ENCODE results near the gene GSN.
A peak's percentile ranks its signal among the peaks of the same experiment; 100 is the strongest.

Gene GSN

GRCh38 chr9:121246821-121247561, 21.0 kb upstream of the GSN start:
- no peak for DNase-seq

GRCh38 chr9:121249563-121249962, 18.4 kb upstream of the GSN start:
- DNase-seq: no peak

- no peak for DNase-seq
Measured at GRCh38 chr9:121252104-121252851, 15.7 kb upstream of the GSN start.

- no peak for DNase-seq
Measured at GRCh38 chr9:121253162-121253561, 14.8 kb upstream of the GSN start.

DNA sequence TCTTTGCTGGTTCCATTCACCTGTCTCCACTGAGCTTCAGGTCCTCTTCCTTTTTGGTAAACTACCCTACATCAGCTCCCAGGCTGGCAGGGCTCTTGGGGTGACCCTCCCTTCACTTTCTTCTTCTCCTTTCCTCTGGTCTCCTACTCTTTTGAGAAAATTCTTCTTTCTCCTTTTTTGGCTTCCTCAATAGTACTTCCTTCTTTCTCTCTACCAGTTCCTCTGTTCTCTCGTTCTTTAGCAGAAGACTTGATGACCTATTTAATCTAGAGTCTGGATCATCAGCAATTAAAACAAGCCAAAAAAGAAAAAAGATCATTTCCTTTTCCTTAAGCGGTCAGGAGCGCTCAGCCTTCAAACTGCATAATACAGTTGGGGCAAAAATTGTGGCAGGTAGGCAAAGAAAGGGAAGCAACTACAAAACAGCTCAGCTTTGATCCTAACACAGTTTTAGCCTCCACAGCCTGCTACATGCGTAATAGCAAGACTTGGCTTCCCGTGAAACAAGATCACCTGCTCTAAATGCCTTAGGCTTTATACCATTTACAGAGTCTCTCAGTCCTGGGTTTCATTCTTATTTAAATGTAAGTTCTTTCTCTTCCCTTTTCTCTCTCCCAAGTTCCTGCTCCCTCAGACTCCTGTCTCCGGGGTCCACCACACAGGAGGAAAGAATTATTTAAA, 14.0 kb upstream of the GSN start:
- DNase-seq: no peak

- DNase-seq: no peak
Measured at GRCh38 chr9:121259498-121259897, 8.5 kb upstream of the GSN start.

DNA sequence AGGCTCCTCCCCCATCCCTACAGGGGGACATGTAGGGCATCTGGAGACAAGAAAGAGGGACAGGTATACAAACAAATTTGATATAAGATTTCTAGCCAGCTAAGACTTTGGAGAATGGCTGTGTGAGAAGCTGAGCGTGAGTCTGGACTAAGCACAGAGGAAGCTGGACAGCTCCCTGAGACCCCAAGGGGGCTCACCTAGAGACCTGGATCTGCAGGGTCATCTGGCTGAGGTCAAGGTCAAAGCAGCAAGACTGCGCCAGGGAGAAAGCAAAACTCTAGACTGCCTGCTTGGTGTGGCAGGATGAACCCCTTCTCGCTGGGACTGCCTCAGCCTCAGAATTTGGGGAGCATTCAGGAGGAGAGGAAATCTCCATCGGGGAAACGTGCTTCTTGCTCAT, 8.0 kb upstream of the GSN start:
- DNase-seq: no peak

GRCh38 chr9:121260457-121261106, 7.4 kb upstream of the GSN start:
- no peak for DNase-seq

- peak; percentile 42 for DNase-seq
Measured at GRCh38 chr9:121261107-121261460, 6.9 kb upstream of the GSN start.

- DNase-seq: no peak
Measured at GRCh38 chr9:121261755-121262154, 6.2 kb upstream of the GSN start.

- no peak for DNase-seq
Measured at GRCh38 chr9:121262423-121262822, 5.5 kb upstream of the GSN start.

GRCh38 chr9:121262953-121263352, 5.0 kb upstream of the GSN start:
- DNase-seq: no peak

GRCh38 chr9:121266356-121266755, 1.6 kb upstream of the GSN start:
- no peak for DNase-seq

- DNase-seq: no peak
Measured at GRCh38 chr9:121266906-121267650, 884 bp upstream of the GSN start.

DNA sequence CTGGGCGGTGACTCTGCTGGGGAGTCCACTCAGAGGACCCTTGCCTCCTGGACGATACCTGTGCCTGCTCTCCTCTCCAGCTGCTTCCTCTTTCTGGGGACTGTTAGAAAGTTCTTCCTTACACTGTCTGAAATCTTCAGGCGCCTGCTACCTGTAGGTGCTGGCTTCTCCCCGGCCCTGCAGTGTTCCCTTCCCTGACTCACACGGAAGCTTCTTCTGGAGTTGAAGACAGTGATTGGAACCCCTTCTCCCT, 562 bp downstream of the GSN start:
- no peak for DNase-seq

- DNase-seq: no peak
Measured at GRCh38 chr9:121268851-121269641, 1.1 kb downstream of the GSN start.

GRCh38 chr9:121269642-121270254, 1.8 kb downstream of the GSN start:
- no peak for DNase-seq

GRCh38 chr9:121271368-121272341, 3.7 kb downstream of the GSN start:
- DNase-seq: no peak

DNA sequence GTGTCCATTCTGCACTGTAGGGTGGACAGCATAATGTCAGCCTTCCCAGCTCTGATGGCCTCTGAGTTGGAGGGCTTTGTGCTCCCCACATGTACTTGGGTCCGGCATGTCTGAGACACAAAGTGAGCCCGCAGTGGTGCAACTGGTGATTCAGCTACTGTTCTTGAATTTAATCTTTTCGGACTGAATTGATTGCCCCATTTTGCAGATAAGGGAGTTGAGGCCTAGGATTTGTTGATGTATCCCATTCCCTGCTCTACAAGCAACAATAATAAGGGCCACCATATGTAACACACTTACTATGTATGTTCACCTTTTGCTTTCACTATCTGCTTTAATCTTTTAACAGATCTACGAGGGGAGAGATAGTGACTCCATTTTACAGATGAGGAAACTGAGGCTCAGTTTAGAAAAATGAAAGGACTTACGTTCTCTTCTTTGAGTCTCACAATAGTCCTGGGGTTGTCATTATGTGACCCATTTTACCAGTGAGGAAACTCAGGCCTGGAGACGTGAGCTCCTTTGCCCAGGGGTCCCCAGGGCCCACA, 4.5 kb downstream of the GSN start:
- DNase-seq: no peak

DNA sequence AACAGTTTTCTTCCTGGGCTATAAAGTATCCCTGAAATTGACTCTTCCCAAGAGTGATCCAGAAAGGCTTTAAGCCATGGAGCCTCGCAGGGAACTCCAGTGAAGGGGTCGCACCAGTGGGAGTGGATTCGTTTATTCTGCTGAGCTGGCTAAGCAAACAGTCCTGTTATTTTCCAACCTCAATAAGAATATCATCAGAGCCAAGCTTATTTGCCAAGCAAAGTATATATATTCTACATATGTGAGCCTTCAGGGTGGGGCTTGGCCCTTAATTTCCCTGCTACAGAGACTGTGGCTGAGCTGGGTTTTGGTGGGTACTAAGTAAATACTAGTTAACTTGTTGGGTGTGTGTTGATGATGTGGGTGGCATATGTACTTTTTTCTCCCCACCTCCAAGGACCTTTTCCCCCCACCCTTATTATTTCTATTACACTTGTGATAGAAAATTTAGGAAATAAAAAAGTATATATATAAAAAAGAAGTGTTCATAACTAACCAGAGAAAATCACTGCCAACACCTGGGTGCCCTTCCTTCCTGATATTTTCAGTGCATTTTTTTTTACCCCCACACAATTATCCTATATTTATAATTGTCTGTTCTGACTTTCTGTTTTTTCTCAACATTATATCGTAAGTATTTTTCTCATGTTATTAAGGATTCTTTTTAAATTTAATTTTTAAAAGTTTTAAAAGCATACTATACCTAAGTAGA, 5.3 kb downstream of the GSN start:
- no peak for DNase-seq
